ENCODE results near the gene CTPS2. TPM values are rescaled to one million over a fixed set of nuclear protein-coding genes. Genes with fewer than 3 reads are reported as not detected.
"Not testable (repeated sequence)": the region's sequence is repeated elsewhere in the genome, so short reads cannot be mapped to it uniquely, and the experiment has no call there.

The CTPS2 gene
- total and polyA plus RNA-seq, 2 experiments from 2014 or later: 10.4 to 35.5 TPM

DNA sequence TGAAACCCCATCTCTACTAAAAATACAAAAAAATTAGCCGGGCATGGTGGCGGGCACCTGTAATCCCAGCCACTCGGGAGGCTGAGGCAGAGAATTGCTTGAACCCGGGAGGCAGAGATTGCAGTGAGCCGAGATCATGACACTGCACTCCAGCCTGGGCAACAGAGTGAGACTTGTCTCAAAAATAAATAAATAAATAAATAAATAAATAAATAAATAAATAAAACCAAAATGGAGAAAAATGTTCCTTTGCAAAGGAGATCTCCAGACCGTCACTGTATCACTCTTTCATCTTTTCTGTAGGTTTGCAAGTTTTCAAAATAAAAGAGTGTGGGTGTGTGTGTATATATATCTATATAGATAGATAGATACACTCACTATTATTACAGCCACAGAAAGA, 109.2 kb downstream of the CTPS2 start:
- H3K27ac Mint-ChIP-seq; H3K9me2 ChIP-seq (ENCODE audit: insufficient read depth); H3K4me1 ChIP-seq (ENCODE audit: insufficient read depth); H3K27ac ChIP-seq (ENCODE audit: low read depth); H3K4me3 ChIP-seq; H3K9me3 Mint-ChIP-seq; H3K4me2 ChIP-seq; H2AFZ ChIP-seq; ATAC-seq; H3K79me2 ChIP-seq (replicated peaks; ENCODE audit: insufficient read depth); H3K36me3 ChIP-seq (ENCODE audit: insufficient read depth); H3F3A ChIP-seq (replicated peaks; ENCODE audit: low read depth); DNase-seq (ENCODE audit: low spot score); H3K27me3 Mint-ChIP-seq (ENCODE audit: insufficient read depth, low read depth, poor library complexity); H3K27me3 ChIP-seq (ENCODE audit: insufficient read depth); H4K20me1 ChIP-seq (replicated peaks; ENCODE audit: insufficient read depth); H3K4me3 Mint-ChIP-seq: not testable (repeated sequence)
- Mint-ChIP-seq H3K4me1 (peaks cover 23% of the 10 kb centered on the region; the same call in 2 of the 3 replicates), H3K36me3 (ENCODE audit: low read depth) (peaks cover 49% of the 10 kb centered on the region; the same call in 2 of the 3 replicates)

DNA sequence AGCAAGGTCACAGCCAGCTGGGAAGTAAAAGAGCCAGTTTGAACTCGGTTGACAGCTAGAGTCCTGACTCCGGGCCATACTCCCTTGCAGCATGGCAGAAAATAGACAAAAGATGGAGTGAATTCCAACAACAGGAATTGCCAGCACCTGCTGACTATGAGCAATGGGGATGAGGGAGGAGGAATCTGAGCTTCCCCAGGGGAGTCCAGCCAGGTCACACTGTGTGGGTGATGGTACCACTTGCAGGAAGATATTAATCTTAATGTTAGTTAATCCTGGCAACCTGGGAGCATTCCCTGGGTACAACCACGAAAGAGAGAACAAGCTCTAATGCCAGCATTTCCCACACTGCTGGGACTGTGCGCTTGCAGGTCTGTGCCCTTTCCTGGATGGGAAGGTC, 110.6 kb downstream of the CTPS2 start:
- Histone ChIP-seq H3K4me3 (no peak overlapping the region), H3K36me3 (ENCODE audit: insufficient read depth) (no peaks in the 10 kb centered on the region), H3K27ac (ENCODE audit: low read depth) (no peak overlapping the region), H3K27me3 (ENCODE audit: insufficient read depth) (no peaks in the 10 kb centered on the region), H3K9me2 (ENCODE audit: insufficient read depth) (no peaks in the 10 kb centered on the region), H3F3A (replicated peaks; ENCODE audit: low read depth) (no peaks in the 10 kb centered on the region), H3K4me2 (no peak overlapping the region), H3K4me1 (ENCODE audit: insufficient read depth) (no peaks in the 10 kb centered on the region), H4K20me1 (replicated peaks; ENCODE audit: insufficient read depth) (no peaks in the 10 kb centered on the region), H3K79me2 (replicated peaks; ENCODE audit: insufficient read depth) (no peaks in the 10 kb centered on the region), H2AFZ (no peak overlapping the region)
- Mint-ChIP-seq H3K27me3 (ENCODE audit: insufficient read depth, low read depth, poor library complexity) (peaks cover 3% of the 10 kb centered on the region), H3K36me3 (ENCODE audit: low read depth) (peaks cover 50% of the 10 kb centered on the region; the same call in 2 of the 3 replicates), H3K4me3 (no peak overlapping the region), H3K9me3 (peaks cover 2% of the 10 kb centered on the region; the same call in 1 of the 3 replicates), H3K27ac (no peak overlapping the region), H3K4me1 (peaks cover 23% of the 10 kb centered on the region; the same call in 2 of the 3 replicates)
- DNase-seq (ENCODE audit: low spot score) (no peak), ATAC-seq (no peak)
- TF ChIP-seq, protein P1, sequence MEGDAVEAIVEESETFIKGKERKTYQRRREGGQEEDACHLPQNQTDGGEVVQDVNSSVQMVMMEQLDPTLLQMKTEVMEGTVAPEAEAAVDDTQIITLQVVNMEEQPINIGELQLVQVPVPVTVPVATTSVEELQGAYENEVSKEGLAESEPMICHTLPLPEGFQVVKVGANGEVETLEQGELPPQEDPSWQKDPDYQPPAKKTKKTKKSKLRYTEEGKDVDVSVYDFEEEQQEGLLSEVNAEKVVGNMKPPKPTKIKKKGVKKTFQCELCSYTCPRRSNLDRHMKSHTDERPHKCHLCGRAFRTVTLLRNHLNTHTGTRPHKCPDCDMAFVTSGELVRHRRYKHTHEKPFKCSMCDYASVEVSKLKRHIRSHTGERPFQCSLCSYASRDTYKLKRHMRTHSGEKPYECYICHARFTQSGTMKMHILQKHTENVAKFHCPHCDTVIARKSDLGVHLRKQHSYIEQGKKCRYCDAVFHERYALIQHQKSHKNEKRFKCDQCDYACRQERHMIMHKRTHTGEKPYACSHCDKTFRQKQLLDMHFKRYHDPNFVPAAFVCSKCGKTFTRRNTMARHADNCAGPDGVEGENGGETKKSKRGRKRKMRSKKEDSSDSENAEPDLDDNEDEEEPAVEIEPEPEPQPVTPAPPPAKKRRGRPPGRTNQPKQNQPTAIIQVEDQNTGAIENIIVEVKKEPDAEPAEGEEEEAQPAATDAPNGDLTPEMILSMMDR (conservative IDR thresholded peaks at IDR 0.05; ENCODE audit: low read depth in 2 of 2): no peak
- TF ChIP-seq, protein P2, sequence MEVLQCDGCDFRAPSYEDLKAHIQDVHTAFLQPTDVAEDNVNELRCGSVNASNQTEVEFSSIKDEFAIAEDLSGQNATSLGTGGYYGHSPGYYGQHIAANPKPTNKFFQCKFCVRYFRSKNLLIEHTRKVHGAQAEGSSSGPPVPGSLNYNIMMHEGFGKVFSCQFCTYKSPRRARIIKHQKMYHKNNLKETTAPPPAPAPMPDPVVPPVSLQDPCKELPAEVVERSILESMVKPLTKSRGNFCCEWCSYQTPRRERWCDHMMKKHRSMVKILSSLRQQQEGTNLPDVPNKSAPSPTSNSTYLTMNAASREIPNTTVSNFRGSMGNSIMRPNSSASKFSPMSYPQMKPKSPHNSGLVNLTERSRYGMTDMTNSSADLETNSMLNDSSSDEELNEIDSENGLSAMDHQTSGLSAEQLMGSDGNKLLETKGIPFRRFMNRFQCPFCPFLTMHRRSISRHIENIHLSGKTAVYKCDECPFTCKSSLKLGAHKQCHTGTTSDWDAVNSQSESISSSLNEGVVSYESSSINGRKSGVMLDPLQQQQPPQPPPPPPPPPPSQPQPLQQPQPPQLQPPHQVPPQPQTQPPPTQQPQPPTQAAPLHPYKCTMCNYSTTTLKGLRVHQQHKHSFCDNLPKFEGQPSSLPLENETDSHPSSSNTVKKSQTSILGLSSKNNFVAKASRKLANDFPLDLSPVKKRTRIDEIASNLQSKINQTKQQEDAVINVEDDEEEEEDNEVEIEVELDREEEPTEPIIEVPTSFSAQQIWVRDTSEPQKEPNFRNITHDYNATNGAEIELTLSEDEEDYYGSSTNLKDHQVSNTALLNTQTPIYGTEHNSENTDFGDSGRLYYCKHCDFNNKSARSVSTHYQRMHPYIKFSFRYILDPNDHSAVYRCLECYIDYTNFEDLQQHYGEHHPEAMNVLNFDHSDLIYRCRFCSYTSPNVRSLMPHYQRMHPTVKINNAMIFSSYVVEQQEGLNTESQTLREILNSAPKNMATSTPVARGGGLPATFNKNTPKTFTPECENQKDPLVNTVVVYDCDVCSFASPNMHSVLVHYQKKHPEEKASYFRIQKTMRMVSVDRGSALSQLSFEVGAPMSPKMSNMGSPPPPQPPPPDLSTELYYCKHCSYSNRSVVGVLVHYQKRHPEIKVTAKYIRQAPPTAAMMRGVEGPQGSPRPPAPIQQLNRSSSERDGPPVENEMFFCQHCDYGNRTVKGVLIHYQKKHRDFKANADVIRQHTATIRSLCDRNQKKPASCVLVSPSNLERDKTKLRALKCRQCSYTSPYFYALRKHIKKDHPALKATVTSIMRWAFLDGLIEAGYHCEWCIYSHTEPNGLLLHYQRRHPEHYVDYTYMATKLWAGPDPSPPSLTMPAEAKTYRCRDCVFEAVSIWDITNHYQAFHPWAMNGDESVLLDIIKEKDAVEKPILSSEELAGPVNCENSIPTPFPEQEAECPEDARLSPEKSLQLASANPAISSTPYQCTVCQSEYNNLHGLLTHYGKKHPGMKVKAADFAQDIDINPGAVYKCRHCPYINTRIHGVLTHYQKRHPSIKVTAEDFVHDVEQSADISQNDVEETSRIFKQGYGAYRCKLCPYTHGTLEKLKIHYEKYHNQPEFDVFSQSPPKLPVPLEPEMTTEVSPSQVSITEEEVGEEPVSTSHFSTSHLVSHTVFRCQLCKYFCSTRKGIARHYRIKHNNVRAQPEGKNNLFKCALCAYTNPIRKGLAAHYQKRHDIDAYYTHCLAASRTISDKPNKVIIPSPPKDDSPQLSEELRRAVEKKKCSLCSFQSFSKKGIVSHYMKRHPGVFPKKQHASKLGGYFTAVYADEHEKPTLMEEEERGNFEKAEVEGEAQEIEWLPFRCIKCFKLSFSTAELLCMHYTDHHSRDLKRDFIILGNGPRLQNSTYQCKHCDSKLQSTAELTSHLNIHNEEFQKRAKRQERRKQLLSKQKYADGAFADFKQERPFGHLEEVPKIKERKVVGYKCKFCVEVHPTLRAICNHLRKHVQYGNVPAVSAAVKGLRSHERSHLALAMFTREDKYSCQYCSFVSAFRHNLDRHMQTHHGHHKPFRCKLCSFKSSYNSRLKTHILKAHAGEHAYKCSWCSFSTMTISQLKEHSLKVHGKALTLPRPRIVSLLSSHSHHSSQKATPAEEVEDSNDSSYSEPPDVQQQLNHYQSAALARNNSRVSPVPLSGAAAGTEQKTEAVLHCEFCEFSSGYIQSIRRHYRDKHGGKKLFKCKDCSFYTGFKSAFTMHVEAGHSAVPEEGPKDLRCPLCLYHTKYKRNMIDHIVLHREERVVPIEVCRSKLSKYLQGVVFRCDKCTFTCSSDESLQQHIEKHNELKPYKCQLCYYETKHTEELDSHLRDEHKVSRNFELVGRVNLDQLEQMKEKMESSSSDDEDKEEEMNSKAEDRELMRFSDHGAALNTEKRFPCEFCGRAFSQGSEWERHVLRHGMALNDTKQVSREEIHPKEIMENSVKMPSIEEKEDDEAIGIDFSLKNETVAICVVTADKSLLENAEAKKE (CRISPR knock-in tag; IDR thresholded peaks at IDR 0.05): no peak
- TF ChIP-seq CREB1 (CRISPR knock-in tag; IDR thresholded peaks at IDR 0.05; ENCODE audit: low read depth) (no peak), ZNF114 (CRISPR knock-in tag; IDR thresholded peaks at IDR 0.05) (no peak), EZH2 (IDR thresholded peaks at IDR 0.05; ENCODE audit: low read depth, unreplicated experiment) (no peak), EZH2phosphoT487 (IDR thresholded peaks at IDR 0.05; ENCODE audit: unreplicated experiment) (no peak)
- TF ChIP-seq, protein P3, sequence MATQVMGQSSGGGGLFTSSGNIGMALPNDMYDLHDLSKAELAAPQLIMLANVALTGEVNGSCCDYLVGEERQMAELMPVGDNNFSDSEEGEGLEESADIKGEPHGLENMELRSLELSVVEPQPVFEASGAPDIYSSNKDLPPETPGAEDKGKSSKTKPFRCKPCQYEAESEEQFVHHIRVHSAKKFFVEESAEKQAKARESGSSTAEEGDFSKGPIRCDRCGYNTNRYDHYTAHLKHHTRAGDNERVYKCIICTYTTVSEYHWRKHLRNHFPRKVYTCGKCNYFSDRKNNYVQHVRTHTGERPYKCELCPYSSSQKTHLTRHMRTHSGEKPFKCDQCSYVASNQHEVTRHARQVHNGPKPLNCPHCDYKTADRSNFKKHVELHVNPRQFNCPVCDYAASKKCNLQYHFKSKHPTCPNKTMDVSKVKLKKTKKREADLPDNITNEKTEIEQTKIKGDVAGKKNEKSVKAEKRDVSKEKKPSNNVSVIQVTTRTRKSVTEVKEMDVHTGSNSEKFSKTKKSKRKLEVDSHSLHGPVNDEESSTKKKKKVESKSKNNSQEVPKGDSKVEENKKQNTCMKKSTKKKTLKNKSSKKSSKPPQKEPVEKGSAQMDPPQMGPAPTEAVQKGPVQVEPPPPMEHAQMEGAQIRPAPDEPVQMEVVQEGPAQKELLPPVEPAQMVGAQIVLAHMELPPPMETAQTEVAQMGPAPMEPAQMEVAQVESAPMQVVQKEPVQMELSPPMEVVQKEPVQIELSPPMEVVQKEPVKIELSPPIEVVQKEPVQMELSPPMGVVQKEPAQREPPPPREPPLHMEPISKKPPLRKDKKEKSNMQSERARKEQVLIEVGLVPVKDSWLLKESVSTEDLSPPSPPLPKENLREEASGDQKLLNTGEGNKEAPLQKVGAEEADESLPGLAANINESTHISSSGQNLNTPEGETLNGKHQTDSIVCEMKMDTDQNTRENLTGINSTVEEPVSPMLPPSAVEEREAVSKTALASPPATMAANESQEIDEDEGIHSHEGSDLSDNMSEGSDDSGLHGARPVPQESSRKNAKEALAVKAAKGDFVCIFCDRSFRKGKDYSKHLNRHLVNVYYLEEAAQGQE (IDR thresholded peaks at IDR 0.05; ENCODE audit: unreplicated experiment): no peak
